Cardiac septum (tissue), 1 donor: ENCODE measurements around the gene ASPN. TPM values are rescaled to one million over a fixed set of nuclear protein-coding genes. Genes with fewer than 3 reads are reported as not detected.

ENCODE experiments used
- DNase-seq: peaks from one replicate; pipeline ENCODE4 v3.0.0-alpha.2; 2020; ENCODE audit warnings: low spot score
- intact Hi-C: fragments of 100-400 bp; cut with DNase I; formaldehyde crosslinking; loops from one replicate; pipeline ENCODE4 v1.14.0; 2022
- total RNA-seq: library from RNA; stranded (reverse); fragmentation: NEBNext Ultra II Directional; extraction: Animal tissue kit (Norgen Biotek cat#: 25700); gene quantifications from one replicate; pipeline ENCODE4 v1.2.1, GENCODE V29; 2021
- donor health status: DM: no; HTN: no; CAD: no.

The ASPN gene
- total RNA-seq, 1 donor from 2014 or later = 30.3 TPM

GRCh38 chr9:92507005-92507404 is 24.7 kb upstream of the ASPN start:
- DNase-seq = no peak
- intact Hi-C loops = no loop called here

DNA sequence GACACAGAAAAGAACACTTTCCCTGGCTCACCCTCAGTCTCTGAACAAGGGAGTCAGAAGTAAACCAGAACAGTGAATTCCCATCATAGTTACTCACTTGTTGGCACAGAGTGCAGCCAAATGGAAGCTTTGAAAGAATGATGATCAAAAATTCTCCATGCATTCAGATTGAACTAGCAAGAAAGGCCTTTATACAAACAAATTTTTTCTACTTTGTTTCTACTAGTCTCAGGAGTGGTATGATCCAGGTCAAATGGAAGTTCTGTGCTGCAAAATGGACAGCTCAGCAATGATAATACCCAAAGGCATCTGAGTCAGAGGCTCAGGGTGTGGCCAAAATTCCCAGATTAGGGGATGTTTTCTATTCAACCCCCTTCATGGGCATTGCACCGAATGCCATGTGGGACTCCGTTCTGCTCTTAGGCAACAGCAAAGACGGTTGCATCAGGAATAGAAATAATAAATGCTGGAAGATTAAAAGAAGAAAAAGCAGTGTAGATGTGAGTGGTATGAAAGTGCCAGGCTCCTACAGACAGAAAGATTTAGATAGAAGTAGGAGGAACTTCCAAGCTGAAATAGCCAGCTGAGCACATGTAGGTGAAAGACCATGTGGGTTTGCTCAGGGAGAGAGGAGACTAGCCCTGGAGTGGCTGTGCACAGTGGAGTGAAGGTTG is 24.0 kb upstream of the ASPN start:
- DNase-seq = no peak
- intact Hi-C loops = no loop called here

GRCh38 chr9:92504881-92505280 is 22.6 kb upstream of the ASPN start:
- DNase-seq = no peak
- intact Hi-C loops = no loop called here

- intact Hi-C loops = no loop called here
- DNase-seq = no peak
These were observed 20.9 kb upstream of the ASPN start for GRCh38 chr9:92503156-92503555.

DNA sequence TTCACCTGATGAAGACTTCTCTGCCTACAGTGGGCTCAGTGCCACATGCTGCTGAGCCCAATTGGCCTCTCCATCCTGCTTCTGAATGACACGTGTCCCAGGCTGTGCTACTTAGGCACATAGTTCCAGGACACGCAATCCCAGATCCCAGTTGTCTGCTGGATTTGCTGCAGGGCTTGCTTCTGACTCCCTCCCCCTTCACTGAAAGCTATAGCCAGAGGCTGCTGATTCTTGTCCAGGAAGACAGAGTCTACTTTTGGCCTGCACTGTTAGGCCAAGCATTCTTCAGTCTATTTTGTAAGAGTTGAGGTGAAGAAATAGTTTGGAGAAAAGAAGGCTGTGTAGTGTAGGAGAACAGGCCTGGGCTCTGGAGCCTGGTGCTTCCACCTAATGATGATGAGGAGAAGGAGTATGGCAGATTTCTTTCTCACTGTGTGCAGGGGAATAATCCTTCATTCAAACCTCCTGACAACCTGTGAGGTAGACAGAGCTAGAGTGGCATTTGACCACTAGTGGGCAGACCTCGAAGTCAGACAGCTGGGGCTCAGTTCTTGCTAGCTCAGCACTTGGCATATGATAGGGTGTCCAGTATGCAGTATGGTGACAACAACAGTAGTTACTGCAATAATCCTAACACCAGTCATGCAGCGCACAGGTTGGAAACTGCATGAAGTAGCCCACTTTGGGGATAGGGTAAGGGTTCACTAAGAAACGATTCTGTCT is 19.5 kb upstream of the ASPN start:
- intact Hi-C loops = no loop called here
- no peak for DNase-seq

GRCh38 chr9:92500725-92501124 is 18.4 kb upstream of the ASPN start:
- no peak for DNase-seq
- intact Hi-C loops = no loop called here

DNA sequence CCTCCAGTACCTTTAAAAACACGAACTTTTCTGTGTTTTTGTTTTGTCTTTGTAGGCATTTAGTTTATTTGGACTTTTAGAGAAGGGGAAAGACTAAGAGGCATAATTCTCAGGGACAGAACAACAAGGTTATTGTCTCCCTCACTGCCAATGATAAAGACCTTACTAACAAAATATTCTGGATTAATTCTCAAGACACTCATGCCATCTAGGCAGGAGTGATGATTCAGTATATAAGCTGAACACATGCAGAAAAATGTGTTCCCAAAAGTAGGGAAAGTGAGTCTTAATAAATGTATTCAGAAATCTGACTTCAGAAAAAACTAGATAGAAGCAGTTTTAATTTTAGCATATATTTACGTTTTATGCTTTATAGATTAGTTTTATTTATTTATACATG is 17.4 kb upstream of the ASPN start:
- no peak for DNase-seq
- intact Hi-C loops = no loop called here

DNA sequence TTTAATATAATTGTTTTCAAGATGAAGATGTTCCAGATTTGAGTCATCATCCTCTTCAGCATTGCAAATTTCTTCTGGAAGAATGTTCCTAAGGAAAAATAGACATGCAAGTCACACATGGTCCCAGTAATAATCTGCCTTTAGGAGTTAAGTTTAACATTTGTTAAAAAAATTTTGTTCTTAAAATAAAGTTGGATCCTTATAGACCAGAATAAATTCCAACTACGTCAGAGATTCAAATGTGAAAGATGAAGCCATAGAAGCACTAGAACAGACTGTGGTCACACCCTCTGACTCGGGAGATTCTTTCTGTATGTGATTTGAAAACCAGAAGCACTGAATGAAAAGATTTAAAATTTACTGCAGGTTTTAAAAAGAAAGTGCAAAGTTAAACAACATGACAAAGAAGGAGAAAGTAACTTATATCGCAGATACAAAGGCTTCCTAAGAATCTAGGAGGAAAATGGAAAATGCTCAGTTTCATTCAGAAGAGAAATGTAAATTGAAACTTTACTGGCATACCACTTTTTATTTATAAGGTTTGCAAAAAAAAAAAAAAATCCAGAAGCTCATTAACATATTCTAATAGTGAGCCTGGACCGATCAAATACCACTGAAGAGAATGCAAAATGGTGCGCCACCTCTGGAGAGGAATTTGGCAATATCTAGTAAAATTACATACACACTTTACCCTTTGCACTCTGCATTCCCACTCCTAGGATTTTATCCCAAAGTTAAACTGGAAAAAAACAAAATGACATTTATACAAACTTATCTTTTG is 14.3 kb upstream of the ASPN start:
- intact Hi-C loops = no loop called here
- DNase-seq = no peak

DNA sequence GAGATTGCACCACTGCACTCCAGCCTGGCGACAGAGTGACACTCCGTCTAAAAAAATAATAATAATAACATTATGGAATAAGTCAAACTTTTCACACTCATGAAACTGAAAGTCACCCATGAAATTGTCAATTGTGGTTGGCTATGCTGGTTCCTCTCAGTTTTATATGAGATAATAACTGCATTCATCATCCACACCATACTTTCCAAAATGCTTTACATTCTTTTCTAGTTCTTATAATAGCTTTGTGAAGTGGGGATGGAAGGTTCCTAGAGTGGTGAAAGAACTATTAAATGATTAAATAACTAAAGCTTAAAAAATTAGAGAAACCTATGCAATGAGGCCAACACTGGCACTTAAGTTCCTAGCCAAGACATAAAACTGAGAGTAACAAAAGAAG is 12.6 kb upstream of the ASPN start:
- no peak for DNase-seq
- intact Hi-C loops = no loop called here

- intact Hi-C loops = no loop called here
- no peak for DNase-seq
These were observed 11.6 kb upstream of the ASPN start for GRCh38 chr9:92493749-92494387.

GRCh38 chr9:92492781-92493401 is 10.6 kb upstream of the ASPN start:
- DNase-seq = no peak
- intact Hi-C loops = no loop called here

DNA sequence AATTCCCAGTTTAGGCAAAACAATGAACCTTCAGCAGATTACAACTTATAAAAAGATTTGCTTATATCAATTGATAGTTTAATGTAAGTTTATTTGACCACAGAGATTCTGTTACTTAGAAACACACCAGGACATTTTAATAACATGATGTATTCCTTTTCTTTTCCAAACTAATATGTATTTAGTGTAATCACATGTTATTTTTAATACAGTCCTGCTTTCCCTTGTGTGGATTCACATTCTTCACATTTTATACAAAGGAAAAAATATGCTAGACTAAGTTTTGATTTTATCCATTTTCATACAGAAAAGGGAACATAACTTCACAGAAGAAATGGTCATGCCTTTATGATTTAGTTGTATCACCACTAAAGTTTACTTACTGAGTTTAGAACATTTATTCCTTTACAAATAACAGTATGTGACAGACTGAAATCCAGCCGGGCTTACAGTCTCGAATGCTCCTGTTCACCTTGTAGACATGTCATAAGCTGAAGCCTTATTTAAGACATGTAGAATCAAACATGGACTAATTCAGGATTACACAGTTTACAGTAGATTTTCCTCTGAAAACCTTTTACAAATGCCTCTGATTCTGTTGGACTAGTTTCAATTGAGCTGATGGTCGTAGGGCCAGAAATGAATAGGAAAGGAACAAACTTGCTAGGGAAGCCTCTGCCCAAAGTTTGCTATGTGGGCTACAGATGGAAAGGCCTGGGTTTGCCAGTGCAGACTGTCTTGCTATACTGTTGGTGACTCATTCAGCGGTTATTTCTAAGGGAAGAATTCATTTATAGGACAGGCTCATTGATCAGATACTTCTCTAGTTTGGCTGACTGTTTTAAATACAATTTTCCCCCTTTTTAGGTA is 6.6 kb upstream of the ASPN start:
- DNase-seq = no peak
- intact Hi-C loops = no loop called here

- intact Hi-C loops = no loop called here
- no peak for DNase-seq
These were observed 4.1 kb upstream of the ASPN start for GRCh38 chr9:92486371-92486770.

DNA sequence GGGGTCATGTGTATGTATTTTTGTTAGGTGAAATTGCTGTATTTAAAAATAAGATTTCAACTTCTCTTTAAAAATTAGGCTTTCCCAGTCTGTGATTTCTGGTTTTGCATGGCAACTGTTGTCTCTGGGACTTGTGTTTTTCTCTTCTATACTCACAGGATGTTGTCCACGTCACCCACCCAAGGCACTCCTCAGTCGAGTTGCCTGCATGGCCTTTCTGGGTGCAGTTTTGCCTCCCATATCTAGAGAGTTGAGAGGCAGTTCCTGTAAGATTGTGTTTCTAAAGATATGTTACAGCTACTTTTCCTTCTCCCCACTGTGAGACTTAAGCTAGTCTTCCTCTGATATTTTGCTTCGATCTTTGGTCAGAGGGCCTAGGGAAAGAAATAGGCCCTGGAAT is 2.3 kb upstream of the ASPN start:
- intact Hi-C loops = no loop called here

DNA sequence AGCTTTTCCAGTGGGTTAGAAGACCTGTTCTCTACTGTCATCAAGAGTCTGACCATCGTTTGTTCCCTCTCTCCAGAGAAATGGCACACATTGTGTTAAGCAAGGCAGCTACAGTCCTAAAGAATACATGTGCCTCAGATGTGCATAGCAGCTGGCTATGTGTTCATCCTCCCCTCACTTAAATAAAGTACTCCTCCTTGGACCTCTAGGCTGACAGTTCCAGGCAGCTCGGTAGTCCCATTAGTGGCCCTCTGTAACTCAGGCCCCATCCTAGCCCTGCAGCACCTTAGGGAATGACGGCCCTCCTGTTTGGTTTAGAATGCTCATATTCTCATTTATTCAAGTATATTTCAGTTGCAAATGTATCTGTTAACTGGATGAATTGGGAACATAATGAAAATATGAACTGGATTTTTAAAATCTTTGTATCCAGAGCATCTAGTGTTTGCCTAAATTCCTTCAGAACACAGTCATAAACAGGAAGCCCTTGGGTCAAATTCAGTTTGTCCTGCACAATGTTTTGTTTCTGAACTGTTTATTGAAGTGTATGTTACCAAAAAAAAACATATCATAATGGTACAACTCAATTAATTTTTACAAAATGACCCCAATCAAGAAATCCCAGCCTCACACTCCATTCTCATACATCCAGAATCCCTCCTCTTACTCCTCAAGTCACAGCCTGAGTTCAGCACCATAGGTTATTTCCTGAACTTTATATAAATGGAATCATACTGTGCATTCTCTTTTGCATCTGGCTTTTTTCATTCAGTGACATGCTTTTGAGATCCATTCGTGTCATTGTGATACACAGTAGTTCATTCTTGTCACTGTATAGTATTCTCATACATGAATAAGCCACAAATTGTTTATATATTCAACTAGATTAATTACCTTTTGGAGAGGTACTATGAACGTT is 1.6 kb upstream of the ASPN start:
- intact Hi-C loops = no loop called here
- DNase-seq = no peak

More for the DNA sequence above, 2.3 kb upstream of the ASPN start:
- no peak for DNase-seq

DNA sequence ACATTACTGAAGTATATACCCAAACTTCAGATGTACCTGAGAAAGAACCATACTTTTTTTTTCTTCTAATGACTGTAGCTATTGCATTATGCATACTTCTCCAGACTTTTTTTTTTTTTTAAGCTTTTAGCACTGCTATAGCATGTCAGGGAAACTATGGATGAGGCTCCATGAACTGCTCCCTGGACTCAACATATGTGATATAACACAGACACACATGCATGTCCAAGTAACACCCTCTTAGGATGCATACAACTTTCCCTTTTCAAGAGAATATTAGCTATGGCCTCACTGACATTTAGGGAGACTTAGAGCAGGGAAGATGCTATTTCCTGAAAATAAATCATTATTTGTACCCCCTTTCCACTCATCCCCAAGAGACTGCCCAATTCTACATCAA is 499 bp upstream of the ASPN start:
- DNase-seq = no peak
- intact Hi-C loops = no loop called here

GRCh38 chr9:92480986-92481633 is 1.2 kb downstream of the ASPN start:
- DNase-seq = no peak
- intact Hi-C loops = no loop called here
